Right kidney (tissue), 1 donor: ENCODE results near the gene TOP3B.

Source experiments
- DNase-seq: peaks from one replicate; pipeline ENCODE4 v3.0.0-alpha.2; 2016

TOP3B gene

DNA sequence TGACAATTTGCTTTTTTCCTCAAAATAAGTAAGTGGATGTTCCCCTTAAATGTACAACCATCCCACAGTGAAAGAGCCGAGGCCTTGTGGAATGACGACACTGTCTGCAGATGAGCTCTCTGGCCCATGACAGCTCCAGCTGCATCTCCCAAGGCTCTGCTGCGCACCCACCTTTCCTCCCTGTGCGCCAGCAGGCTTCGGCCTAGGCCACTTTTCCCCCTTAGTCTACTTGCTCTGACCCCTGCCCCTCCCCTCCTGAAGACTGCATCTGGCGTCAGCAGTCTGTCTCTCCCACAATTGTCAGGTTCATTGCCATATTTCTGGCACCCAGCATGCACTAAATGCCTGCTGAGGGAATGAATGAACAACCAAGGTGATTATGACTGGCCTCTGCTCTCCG, 2.0 kb downstream of the TOP3B start:
- no peak for DNase-seq

DNA sequence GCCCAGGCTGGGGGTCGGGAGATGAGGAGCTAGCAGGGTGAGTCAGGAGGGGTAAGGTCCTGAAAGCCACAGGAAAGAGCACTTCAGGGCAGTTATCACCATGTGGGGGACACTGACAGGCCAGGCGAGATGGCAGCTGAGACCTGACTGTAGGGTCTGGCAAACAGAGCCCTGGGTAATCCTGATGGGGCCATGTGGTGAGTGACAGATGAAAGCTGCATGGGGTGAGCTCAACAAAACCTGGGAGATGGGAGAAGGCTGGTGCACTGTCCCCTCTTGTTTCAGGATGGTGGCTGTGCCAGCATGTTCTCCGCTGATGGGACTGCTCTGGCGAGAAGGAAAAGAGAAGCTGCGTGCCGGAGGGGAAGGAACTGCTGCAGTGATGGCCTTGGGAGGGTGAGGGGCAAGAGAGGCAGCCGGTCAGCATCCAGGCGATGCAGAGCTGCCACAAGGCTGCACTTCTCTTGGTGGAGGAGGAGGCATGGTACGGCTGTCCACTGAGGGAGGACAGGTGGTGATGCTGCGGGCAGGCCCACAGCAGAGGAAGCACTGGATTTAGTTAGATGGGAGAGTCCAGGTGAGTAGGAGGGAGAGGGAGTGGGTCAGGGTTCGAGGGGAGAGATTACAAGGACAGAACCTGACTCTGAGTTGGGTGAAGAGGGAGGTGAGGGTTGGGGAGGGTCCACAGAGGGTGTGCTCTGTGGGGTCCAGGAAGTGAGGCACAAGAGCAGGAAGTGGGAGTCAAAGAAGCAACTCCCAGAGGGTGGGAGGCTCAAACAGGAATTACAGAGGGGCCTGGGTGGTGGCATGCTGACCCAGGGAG, 3.8 kb downstream of the TOP3B start:
- DNase-seq = no peak

DNA sequence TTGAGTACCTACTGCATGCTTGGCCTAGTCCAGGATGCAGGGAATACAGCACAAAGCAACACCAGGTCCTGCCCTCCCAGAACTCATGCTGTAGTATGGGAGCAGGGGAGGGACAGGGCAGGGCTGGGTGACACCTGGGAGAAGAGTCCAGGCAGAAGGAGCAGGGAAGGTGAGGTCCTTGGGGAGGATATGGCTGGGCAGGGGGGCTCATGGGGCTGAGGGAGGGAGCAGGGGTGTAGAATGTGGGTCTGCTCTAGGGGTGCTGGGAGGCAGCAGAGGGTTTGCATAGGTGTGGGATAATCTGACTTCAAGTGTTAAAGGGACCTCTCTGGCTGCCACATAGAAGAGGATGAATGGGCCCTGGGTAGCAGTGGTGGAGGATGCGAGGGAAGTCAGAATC, 4.8 kb downstream of the TOP3B start:
- DNase-seq = no peak

DNA sequence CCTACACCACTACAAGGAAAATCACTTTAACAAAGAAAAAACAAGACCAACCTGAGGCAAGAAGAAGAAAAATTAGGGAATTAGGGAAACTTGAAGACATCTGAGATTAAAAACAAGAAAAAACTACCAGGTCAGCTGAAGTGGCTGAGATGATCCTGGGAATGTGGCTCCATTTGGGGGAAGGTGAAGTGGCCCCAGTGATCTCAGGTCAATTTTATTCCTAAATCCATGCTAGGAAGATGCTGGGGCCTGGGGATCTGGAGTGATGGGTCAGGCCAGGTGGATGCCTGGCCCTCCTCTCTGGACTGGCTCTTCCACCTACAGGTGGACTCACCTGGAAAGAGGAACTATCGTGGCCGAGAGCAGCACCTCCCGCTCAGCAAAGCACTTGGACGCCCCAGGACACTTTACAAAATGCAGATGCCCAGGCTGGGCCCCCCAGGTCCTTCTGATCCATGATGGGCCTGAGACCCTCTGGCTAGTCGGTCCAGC, 6.7 kb downstream of the TOP3B start:
- DNase-seq = no peak

GRCh38 chr22:21975273-21975672, 7.3 kb downstream of the TOP3B start:
- no peak for DNase-seq

GRCh38 chr22:21974058-21974649, 8.4 kb downstream of the TOP3B start:
- no peak for DNase-seq

DNA sequence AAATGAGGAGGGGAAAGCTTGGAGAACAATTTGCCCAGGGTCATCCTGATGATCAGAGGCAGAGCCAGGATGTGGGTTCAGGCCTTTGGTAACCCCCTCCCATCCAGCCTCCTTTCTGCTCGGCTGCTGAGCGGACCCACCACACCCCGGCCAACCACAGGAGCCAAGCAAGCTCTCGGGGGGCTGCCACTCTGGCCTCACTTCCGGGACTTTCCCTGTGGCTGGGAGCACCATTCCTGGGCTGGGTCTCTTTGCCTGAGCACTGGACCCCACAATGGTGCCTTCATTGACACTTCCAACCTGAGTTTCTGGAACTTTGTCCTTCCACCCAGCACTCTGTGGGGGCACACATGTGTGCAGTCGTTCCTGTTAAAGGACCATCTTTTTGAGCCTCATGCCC, 9.8 kb downstream of the TOP3B start:
- DNase-seq = no peak

GRCh38 chr22:21972293-21972779, 10.3 kb downstream of the TOP3B start:
- no peak for DNase-seq

- DNase-seq = no peak
These were observed 10.7 kb downstream of the TOP3B start for GRCh38 chr22:21971858-21972275.

- DNase-seq = no peak
These were observed 11.6 kb downstream of the TOP3B start for GRCh38 chr22:21970800-21971617.

DNA sequence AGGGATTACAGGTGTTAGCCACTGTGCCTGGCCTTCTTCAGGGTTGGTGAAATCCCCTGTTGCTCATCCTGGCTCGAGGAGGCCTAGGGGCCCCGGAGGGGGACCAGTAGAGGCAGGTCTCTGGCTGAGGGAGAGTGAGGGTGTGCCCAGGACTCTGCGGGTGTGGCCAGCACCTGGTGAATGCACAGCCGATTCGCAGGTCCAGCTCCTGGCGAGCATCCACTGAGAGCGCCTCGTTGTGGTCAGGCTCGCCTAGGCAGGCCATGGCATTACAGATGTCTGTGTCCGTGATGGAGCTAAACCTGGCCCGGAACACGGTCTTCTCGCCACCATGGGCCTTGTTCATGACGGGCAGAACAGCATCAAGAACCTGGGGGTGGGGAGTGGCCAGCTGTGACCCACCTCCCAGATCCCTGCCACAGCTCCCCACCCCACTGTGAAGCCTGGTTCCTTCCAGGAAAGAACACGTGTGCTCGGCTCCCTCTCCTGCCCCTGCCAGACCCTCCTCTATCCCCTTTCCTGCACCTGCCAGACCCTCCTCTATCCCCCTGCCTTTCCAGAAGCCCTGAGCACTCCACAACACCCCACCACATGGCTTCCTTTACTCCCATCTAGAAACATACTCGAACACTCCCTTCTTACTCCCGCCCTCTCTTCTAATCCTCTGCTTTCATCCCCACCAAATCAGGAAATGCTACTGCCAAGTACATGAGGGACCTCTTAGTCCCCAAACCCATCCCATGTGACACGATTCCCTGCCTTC, 12.4 kb downstream of the TOP3B start:
- DNase-seq = no peak

DNA sequence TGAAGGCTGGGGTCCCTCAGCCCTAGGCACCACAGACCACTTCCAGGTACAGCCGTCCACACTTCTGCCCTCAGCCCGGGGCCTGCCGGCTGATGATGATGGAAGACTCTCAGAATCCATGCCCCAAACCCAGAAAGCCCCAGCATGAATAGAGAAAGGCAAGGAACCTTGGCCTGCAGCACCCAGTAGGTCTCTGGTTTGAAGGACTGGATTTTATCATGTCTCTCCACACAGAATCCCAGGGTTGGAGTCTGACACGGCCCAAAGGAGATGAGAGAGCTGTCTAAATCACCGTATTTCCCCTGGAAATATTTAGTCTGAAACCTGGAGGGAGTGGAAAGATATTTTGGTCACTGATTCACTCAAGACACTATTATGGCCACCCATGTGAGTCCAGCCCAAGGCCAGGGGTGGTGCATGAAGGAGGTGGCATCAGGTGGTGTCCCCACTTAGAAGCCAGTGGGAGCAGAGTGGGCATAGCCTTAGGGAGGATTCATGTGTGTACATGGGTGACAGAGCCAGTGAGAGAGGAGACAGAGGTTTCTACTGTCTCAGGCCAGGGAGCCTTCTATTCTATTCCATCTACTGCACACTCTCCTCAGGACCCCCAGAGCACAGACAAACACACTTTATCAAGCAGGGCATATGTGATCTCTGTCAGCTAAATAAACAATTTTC, 14.0 kb downstream of the TOP3B start:
- no peak for DNase-seq

DNA sequence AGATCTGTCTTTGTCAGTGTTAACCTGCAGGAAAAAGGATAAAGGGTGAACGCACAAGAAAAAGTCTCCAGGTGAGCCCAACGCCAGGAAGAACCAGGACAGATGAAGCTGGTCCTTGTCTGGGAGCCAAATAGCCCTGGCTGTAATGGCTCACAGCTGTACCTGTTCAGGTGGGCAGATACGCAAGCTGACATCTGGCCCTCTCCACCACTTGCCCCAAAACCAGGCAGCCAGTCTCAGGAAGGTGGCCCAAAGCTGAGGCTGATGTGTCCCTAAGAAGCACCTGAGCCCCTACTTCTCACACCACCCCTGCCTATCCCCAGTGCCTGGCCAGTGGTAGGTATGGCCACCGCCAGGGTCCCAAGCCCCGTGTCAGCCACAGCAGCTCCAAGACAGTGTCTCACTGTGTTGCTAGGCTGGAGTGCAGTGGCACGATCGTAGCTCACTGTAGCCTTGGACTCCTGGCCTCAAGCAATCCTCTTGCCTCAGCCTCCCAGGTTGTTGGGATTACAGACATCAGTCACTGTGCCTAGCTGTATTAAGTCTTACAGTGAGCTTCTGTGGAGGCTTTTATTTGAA, 14.8 kb downstream of the TOP3B start:
- DNase-seq = no peak

DNA sequence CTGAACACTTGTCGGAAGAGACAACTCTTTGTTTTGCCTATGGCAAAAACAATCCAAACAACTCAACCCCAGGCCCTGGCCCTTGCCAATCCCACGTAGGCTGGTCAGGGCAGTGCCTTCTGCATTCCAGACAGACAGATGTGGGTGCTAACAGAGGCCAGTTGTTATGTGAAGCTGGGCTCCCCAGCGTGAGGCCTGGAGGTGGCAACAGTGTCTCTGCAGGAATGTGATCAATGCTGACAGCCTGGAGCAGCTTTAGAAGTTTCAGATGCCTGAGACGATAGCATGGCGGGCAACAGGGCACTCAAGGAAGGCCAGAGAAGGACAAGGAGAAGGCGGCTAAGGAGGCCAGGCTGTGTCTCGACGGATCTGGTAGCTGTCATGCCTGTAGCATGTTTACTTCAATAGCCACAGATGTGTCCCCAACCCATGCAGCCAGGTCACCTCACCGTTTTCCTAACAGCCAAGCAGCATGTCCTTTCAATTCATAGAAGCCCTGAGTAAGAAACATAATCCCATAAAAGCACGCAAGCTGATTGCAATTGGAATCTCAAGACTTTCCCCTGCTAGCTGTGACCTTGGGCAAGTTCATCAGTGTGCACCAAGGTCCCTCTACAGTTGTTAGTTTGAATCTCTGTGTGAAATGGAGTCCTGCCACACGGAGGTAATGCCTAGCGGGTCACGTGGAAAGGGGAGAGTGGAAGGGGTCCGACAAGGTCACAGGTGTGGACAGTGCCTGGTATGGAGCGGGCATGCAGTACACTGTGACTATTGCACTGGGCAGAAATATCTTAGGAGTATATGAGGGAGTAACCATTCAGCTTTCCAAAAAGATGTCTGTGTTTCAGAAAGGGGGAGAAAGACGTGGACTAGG, 15.7 kb downstream of the TOP3B start:
- DNase-seq = no peak

DNA sequence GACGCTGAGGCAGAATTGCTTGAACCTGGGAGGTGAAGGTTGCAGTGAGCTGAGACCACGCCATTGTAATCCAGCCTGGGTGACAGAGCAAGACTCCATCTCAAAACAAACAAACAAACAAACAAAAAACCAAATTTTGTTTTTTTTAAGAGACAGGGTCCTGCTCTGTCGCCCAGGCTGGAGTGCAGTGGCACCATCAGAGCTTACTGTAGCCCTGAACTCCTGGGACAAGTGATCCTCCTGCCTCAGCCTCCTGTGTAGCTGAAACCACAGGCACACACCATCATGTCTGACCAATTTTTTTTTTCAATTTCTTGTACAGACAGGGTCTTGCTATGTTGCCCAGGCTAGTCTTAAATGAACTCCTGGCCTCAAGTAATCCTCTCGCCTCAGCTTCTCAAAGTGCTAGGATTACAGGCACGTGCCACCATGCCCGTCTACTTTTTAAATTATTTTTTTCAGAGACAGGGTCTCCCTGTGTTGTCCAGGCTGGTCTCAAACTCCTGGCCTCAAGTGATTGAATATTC, 16.8 kb downstream of the TOP3B start:
- no peak for DNase-seq

GRCh38 chr22:21964918-21965484, 17.6 kb downstream of the TOP3B start:
- no peak for DNase-seq

DNA sequence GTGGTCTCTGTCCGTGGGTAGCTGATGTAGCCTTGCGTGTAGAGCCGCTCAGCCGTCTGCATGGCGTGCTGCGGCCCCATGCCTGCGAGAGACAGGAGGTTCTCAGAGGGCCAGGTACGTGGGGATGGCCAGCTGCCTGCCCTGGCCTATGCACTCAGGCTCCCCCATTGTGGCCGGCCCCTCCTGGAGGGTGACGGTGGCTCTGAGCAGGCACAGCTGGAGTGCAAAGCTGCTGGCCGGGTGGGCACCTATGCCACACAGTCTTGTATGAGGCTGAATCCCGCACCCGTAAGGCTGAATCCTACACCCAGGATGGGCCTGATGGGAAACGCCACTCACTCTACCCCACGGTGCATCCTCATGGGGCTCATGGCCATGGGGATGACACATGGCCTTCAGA, 18.4 kb downstream of the TOP3B start:
- DNase-seq = no peak

DNA sequence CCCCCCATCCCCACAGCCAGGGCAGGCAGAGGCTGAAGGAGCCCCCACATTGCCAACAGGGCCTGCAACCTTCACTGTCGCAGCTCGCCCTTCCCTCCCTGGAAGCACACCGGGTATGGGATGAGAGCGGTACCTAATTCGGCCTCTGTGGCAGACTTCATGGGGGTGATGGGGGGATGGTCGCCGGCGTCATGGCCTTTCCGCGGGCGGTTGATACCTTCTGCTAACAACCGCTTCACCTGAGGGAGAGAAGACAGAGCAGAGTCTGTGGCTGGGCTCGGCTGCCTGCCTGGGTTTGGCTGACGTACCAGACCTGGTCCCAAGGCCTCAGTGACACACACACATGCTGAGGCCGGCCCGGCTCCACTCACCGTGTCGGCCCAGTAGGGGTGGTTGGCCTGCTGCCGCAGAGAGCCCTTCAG, 18.8 kb downstream of the TOP3B start:
- DNase-seq = no peak

DNA sequence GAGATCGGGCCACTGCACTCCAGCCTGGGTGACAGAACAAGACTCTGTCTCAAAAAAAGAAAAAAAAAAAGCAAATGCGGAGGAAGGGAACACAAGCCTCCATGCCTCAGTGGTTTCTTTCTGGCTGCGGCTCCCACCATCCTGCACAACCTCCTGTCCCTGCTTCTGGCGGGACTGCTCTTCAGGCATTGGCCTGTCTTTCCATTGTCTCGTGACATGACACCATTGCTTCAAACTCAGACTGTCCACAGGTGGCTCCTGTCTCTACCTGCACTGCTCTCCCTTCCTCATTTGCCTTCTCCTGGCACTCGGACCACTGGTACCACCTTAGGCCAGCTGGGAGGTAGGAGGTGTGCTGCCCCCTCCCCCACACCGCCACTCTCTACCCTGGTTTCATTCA, 19.3 kb downstream of the TOP3B start:
- DNase-seq = no peak

DNA sequence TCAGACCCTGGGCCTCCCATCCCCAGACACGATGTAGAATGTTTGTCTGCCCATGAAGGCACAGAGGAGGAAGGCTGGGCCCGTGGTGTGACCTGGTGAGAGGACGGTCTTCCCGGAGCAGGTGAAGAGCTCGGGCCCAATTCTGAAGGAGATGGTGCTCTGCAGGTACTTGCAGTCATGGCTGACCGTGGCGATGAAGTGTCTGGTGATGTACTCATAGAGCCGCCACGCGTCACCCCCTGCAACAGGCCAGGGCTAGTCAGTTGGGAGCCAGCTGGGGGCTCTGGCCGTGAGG, 20.0 kb downstream of the TOP3B start:
- no peak for DNase-seq
